Jurkat, Clone E6-1 (cell line): ENCODE measurements around the gene DYSF.
A peak's percentile ranks its signal among the peaks of the same experiment; 100 is the strongest.

Experiments
- DNase-seq: peaks from one replicate; pipeline ENCODE4 v3.0.0-alpha.2; 2011; ENCODE audit warnings: low read depth, low spot score
- H3K4me3 ChIP-seq: 2 replicates; pipeline ENCODE4 v1.5.1; 2011; ENCODE audit warnings: mild to moderate bottlenecking, low read length, control low read depth, moderate library complexity

Gene DYSF

GRCh38 chr2:71467180-71467815 lies 13.9 kb downstream of the DYSF start:
- peak overlapping the region; percentile 52 for H3K4me3 ChIP-seq
- no peak for DNase-seq

- no peak for DNase-seq
- no peak overlapping the region for H3K4me3 ChIP-seq
These were observed 15.1 kb downstream of the DYSF start for GRCh38 chr2:71468279-71469015.

GRCh38 chr2:71469403-71470398 lies 16.3 kb downstream of the DYSF start:
- no peak for DNase-seq
- H3K4me3 ChIP-seq, result no peak overlapping the region

- no peak for DNase-seq
These were observed 17.9 kb downstream of the DYSF start for GRCh38 chr2:71471276-71471675.

GRCh38 chr2:71472019-71472418 lies 18.7 kb downstream of the DYSF start:
- DNase-seq, result no peak
- H3K4me3 ChIP-seq, result no peak overlapping the region

More at GRCh38 chr2:71471276-71471675, 17.9 kb downstream of the DYSF start:
- no peak overlapping the region for H3K4me3 ChIP-seq

GRCh38 chr2:71473346-71474031 lies 20.1 kb downstream of the DYSF start:
- no peak overlapping the region for H3K4me3 ChIP-seq
- no peak for DNase-seq

- DNase-seq, result no peak
- H3K4me3 ChIP-seq, result no peak overlapping the region
These were observed 20.9 kb downstream of the DYSF start for GRCh38 chr2:71474116-71474743.

GRCh38 chr2:71474744-71475397 lies 21.5 kb downstream of the DYSF start:
- no peak overlapping the region for H3K4me3 ChIP-seq
- DNase-seq, result no peak

- no peak for DNase-seq
- H3K4me3 ChIP-seq, result no peak overlapping the region
These were observed 23.1 kb downstream of the DYSF start for GRCh38 chr2:71476495-71476894.

GRCh38 chr2:71477231-71477691 lies 23.9 kb downstream of the DYSF start:
- no peak overlapping the region for H3K4me3 ChIP-seq
- DNase-seq, result no peak

- H3K4me3 ChIP-seq, result no peak overlapping the region
- DNase-seq, result no peak
These were observed 25.4 kb downstream of the DYSF start for GRCh38 chr2:71478806-71479205.

- DNase-seq, result no peak
- H3K4me3 ChIP-seq, result no peak overlapping the region
These were observed 25.9 kb downstream of the DYSF start for GRCh38 chr2:71479261-71479660.

GRCh38 chr2:71481111-71481510 lies 27.8 kb downstream of the DYSF start:
- H3K4me3 ChIP-seq, result no peak overlapping the region
- DNase-seq, result no peak

GRCh38 chr2:71482055-71482454 lies 28.7 kb downstream of the DYSF start:
- no peak overlapping the region for H3K4me3 ChIP-seq
- DNase-seq, result no peak

- DNase-seq, result no peak
These were observed 29.9 kb downstream of the DYSF start for GRCh38 chr2:71483246-71483645.

GRCh38 chr2:71484354-71484753 lies 31.0 kb downstream of the DYSF start:
- no peak for DNase-seq
- H3K4me3 ChIP-seq, result no peak overlapping the region

More at GRCh38 chr2:71483246-71483645, 29.9 kb downstream of the DYSF start:
- no peak overlapping the region for H3K4me3 ChIP-seq

- H3K4me3 ChIP-seq, result no peak overlapping the region
- no peak for DNase-seq
These were observed 33.7 kb downstream of the DYSF start for GRCh38 chr2:71486881-71487640.
